ENCODE data around the gene RNF144A.

Gene RNF144A

GRCh38 chr2:6916224-6916623 is 988 bp upstream of the RNF144A start:
- Histone ChIP-seq H3K36me3 (replicated peaks) (no peaks in the 10 kb centered on the region), H3K9me3 (0 out of 2 replicates have a peak, but pooled peaks cover 2% of the 10 kb centered on the region), H3K4me1 (no peaks in the 10 kb centered on the region), H3K27me3 (ENCODE audit: low read depth) (no peaks in the 10 kb centered on the region), H3K4me3 (no peak overlapping the region)
- DNase-seq (ENCODE audit: low spot score in 2 of 2): no peak
- in situ Hi-C loops (cut with MboI; ENCODE audit: low sequenced_read_pairs): no loop called here

GRCh38 chr2:6916736-6917070 is 509 bp upstream of the RNF144A start:
- Histone ChIP-seq H3K9me3 (0 out of 2 replicates have a peak, but pooled peaks cover 2% of the 10 kb centered on the region), H3K27me3 (ENCODE audit: low read depth) (no peaks in the 10 kb centered on the region), H3K36me3 (replicated peaks) (no peaks in the 10 kb centered on the region), H3K4me3 (peak overlapping the region; percentile 4; the same call in 1 of the 2 replicates), H3K4me1 (no peaks in the 10 kb centered on the region)
- in situ Hi-C loops (cut with MboI; ENCODE audit: low sequenced_read_pairs): no loop called here
- no peak for DNase-seq (ENCODE audit: low spot score in 2 of 2)

GRCh38 chr2:6917761-6918421 is 679 bp downstream of the RNF144A start:
- H3K4me1 ChIP-seq: no peaks in the 10 kb centered on the region
- no peaks in the 10 kb centered on the region for H3K27me3 ChIP-seq (ENCODE audit: low read depth)
- in situ Hi-C loops (cut with MboI; ENCODE audit: low sequenced_read_pairs): no loop called here
- DNase-seq (ENCODE audit: low spot score in 2 of 2): peak in 1 of 2 experiments; percentile 41
- 0 out of 2 replicates have a peak, but pooled peaks cover 2% of the 10 kb centered on the region for H3K9me3 ChIP-seq
- peak overlapping the region; percentile 51 for H3K4me3 ChIP-seq
- no peaks in the 10 kb centered on the region for H3K36me3 ChIP-seq (replicated peaks)

- no peaks in the 10 kb centered on the region for H3K4me1 ChIP-seq
- H3K9me3 ChIP-seq: 0 out of 2 replicates have a peak, but pooled peaks cover 2% of the 10 kb centered on the region
- in situ Hi-C loops (cut with MboI; ENCODE audit: low sequenced_read_pairs): no loop called here
- no peaks in the 10 kb centered on the region for H3K27me3 ChIP-seq (ENCODE audit: low read depth)
- no peak for DNase-seq (ENCODE audit: low spot score in 2 of 2)
- H3K4me3 ChIP-seq: no peak overlapping the region
- no peaks in the 10 kb centered on the region for H3K36me3 ChIP-seq (replicated peaks)
Measured at GRCh38 chr2:6919901-6920742, 2.9 kb downstream of the RNF144A start.

- in situ Hi-C loops (cut with MboI; ENCODE audit: low sequenced_read_pairs): no loop called here
- Histone ChIP-seq H3K4me3 (no peak overlapping the region), H3K27me3 (ENCODE audit: low read depth) (no peaks in the 10 kb centered on the region), H3K9me3 (0 out of 2 replicates have a peak, but pooled peaks cover 2% of the 10 kb centered on the region), H3K36me3 (replicated peaks) (no peaks in the 10 kb centered on the region), H3K4me1 (no peaks in the 10 kb centered on the region)
- DNase-seq (ENCODE audit: low spot score in 2 of 2): no peak
Measured at GRCh38 chr2:6920743-6921064, 3.5 kb downstream of the RNF144A start.

GRCh38 chr2:6921321-6921922 is 4.2 kb downstream of the RNF144A start:
- Histone ChIP-seq H3K4me1 (no peaks in the 10 kb centered on the region), H3K36me3 (replicated peaks) (no peaks in the 10 kb centered on the region), H3K4me3 (no peak overlapping the region), H3K27me3 (ENCODE audit: low read depth) (no peaks in the 10 kb centered on the region), H3K9me3 (0 out of 2 replicates have a peak, but pooled peaks cover 2% of the 10 kb centered on the region)
- in situ Hi-C loops (cut with MboI; ENCODE audit: low sequenced_read_pairs): no loop called here
- no peak for DNase-seq (ENCODE audit: low spot score in 2 of 2)

GRCh38 chr2:6922201-6922656 is 5.0 kb downstream of the RNF144A start:
- 0 out of 2 replicates have a peak, but pooled peaks cover 2% of the 10 kb centered on the region for H3K9me3 ChIP-seq
- H3K4me3 ChIP-seq: no peak overlapping the region
- H3K36me3 ChIP-seq (replicated peaks): no peaks in the 10 kb centered on the region
- no peaks in the 10 kb centered on the region for H3K27me3 ChIP-seq (ENCODE audit: low read depth)
- DNase-seq (ENCODE audit: low spot score in 2 of 2): no peak
- in situ Hi-C loops (cut with MboI; ENCODE audit: low sequenced_read_pairs): no loop called here
- no peaks in the 10 kb centered on the region for H3K4me1 ChIP-seq

GRCh38 chr2:6923319-6923718 is 6.1 kb downstream of the RNF144A start:
- Histone ChIP-seq H3K9me3 (0 out of 2 replicates have a peak, but pooled peaks cover 2% of the 10 kb centered on the region), H3K4me3 (no peak overlapping the region), H3K4me1 (no peaks in the 10 kb centered on the region), H3K27me3 (ENCODE audit: low read depth) (no peaks in the 10 kb centered on the region), H3K36me3 (replicated peaks) (no peaks in the 10 kb centered on the region)
- in situ Hi-C loops (cut with MboI; ENCODE audit: low sequenced_read_pairs): no loop called here
- DNase-seq (ENCODE audit: low spot score in 2 of 2): no peak

- in situ Hi-C loops (cut with MboI; ENCODE audit: low sequenced_read_pairs): no loop called here
- no peaks in the 10 kb centered on the region for H3K36me3 ChIP-seq (replicated peaks)
- no peak overlapping the region for H3K4me3 ChIP-seq
Measured at GRCh38 chr2:6924101-6924923, 7.1 kb downstream of the RNF144A start.

GRCh38 chr2:6924924-6925409 is 7.8 kb downstream of the RNF144A start:
- no peak for DNase-seq (ENCODE audit: low spot score in 2 of 2)
- H3K27me3 ChIP-seq (ENCODE audit: low read depth): no peaks in the 10 kb centered on the region
- in situ Hi-C loops (cut with MboI; ENCODE audit: low sequenced_read_pairs): no loop called here
- no peaks in the 10 kb centered on the region for H3K9me3 ChIP-seq
- no peaks in the 10 kb centered on the region for H3K36me3 ChIP-seq (replicated peaks)
- no peak overlapping the region for H3K4me3 ChIP-seq
- no peaks in the 10 kb centered on the region for H3K4me1 ChIP-seq

More at GRCh38 chr2:6924101-6924923, 7.1 kb downstream of the RNF144A start:
- DNase-seq (ENCODE audit: low spot score in 2 of 2): no peak
- H3K27me3 ChIP-seq (ENCODE audit: low read depth): no peaks in the 10 kb centered on the region
- no peaks in the 10 kb centered on the region for H3K9me3 ChIP-seq
- H3K4me1 ChIP-seq: no peaks in the 10 kb centered on the region

- in situ Hi-C loops (cut with MboI; ENCODE audit: low sequenced_read_pairs): no loop called here
- H3K4me3 ChIP-seq: no peak overlapping the region
- no peaks in the 10 kb centered on the region for H3K36me3 ChIP-seq (replicated peaks)
- H3K9me3 ChIP-seq: no peaks in the 10 kb centered on the region
- H3K27me3 ChIP-seq (ENCODE audit: low read depth): no peaks in the 10 kb centered on the region
- DNase-seq (ENCODE audit: low spot score in 2 of 2): no peak
- H3K4me1 ChIP-seq: no peaks in the 10 kb centered on the region
Measured at GRCh38 chr2:6926071-6926732, 9.0 kb downstream of the RNF144A start.

- H3K4me3 ChIP-seq: no peak overlapping the region
- no peaks in the 10 kb centered on the region for H3K27me3 ChIP-seq (ENCODE audit: low read depth)
- no peak for DNase-seq (ENCODE audit: low spot score in 2 of 2)
- H3K36me3 ChIP-seq (replicated peaks): no peaks in the 10 kb centered on the region
- no peaks in the 10 kb centered on the region for H3K9me3 ChIP-seq
- in situ Hi-C loops (cut with MboI; ENCODE audit: low sequenced_read_pairs): no loop called here
- H3K4me1 ChIP-seq: peaks cover 5% of the 10 kb centered on the region; the same call in 1 of the 2 replicates
Measured at GRCh38 chr2:6927186-6927585, 10.0 kb downstream of the RNF144A start.

GRCh38 chr2:6927753-6928152 is 10.5 kb downstream of the RNF144A start:
- H3K9me3 ChIP-seq: no peaks in the 10 kb centered on the region
- H3K36me3 ChIP-seq (replicated peaks): no peaks in the 10 kb centered on the region
- in situ Hi-C loops (cut with MboI; ENCODE audit: low sequenced_read_pairs): no loop called here
- no peak for DNase-seq (ENCODE audit: low spot score in 2 of 2)
- no peaks in the 10 kb centered on the region for H3K27me3 ChIP-seq (ENCODE audit: low read depth)
- no peak overlapping the region for H3K4me3 ChIP-seq
- H3K4me1 ChIP-seq: peaks cover 5% of the 10 kb centered on the region; the same call in 1 of the 2 replicates
